OCI-LY1 (cell line): ENCODE data around the gene RSPH1.

Source experiments
- H2AFZ ChIP-seq: fragments of 200-600 bp; sonication (generic), shearing (Covaris generic); 2 replicates; pipeline ENCODE4 v1.6.0; 2014; ENCODE audit warnings: antibody characterized with exemption, mild to moderate bottlenecking, low read length
- H3F3A ChIP-seq: fragments of 200-600 bp; sonication (generic), shearing (Covaris generic); 2 replicates; pipeline ENCODE4 v1.6.0; 2014; ENCODE audit warnings: mild to moderate bottlenecking, antibody characterized with exemption, low read length, moderate library complexity; ENCODE audit not compliant: insufficient read depth
- H3K27ac ChIP-seq: fragments of 200-600 bp; sonication (generic); 2 replicates; pipeline ENCODE4 v1.5.1; 2014; ENCODE audit warnings: low read length, mixed run types, mild to moderate bottlenecking, low read depth; ENCODE audit not compliant: poor library complexity, severe bottlenecking
- H3K27me3 ChIP-seq: fragments of 200-600 bp; sonication (generic); 2 replicates; pipeline ENCODE4 v1.6.0; 2014; ENCODE audit warnings: antibody characterized with exemption, mild to moderate bottlenecking, low read length, moderate library complexity; ENCODE audit not compliant: insufficient read depth
- H3K36me3 ChIP-seq: fragments of 200-600 bp; sonication (generic); 2 replicates; pipeline ENCODE4 v1.6.1; 2014; ENCODE audit warnings: mild to moderate bottlenecking, antibody characterized with exemption, low read length, moderate library complexity, mixed read lengths; ENCODE audit not compliant: insufficient read depth
- H3K4me1 ChIP-seq: fragments of 200-600 bp; sonication (generic); 2 replicates; pipeline ENCODE4 v1.5.1; 2014; ENCODE audit warnings: mild to moderate bottlenecking, low read length, moderate library complexity; ENCODE audit not compliant: insufficient read depth, severe bottlenecking
- H3K4me2 ChIP-seq: fragments of 200-600 bp; sonication (generic), shearing (Covaris generic); 2 replicates; pipeline ENCODE4 v1.6.1; 2014; ENCODE audit warnings: low read length
- H3K4me3 ChIP-seq: fragments of 200-600 bp; sonication (generic); 2 replicates; pipeline ENCODE4 v1.5.1; 2014; ENCODE audit warnings: low read length, low read depth, mild to moderate bottlenecking, mixed read lengths; ENCODE audit not compliant: poor library complexity, severe bottlenecking
- H3K79me2 ChIP-seq: fragments of 200-600 bp; shearing (Covaris generic); 2 replicates; pipeline ENCODE4 v1.6.1; 2016; ENCODE audit warnings: mixed run types, low read length, mixed read lengths; ENCODE audit not compliant: insufficient read depth
- H3K9ac ChIP-seq: fragments of 200-600 bp; sonication (generic), shearing (Covaris generic); 2 replicates; pipeline ENCODE4 v1.6.1; 2014; ENCODE audit warnings: mild to moderate bottlenecking, low read length, mixed read lengths
- H3K9me2 ChIP-seq: fragments of 200-600 bp; sonication (generic), shearing (Covaris generic); 2 replicates; pipeline ENCODE4 v1.6.1; 2014; ENCODE audit warnings: low read depth, mild to moderate bottlenecking, low read length, mixed read lengths
- H3K9me3 ChIP-seq: fragments of 200-600 bp; shearing (Covaris generic); 2 replicates; pipeline ENCODE4 v1.6.1; 2014; ENCODE audit warnings: low read length, mixed read lengths
- H4K20me1 ChIP-seq: fragments of 200-600 bp; sonication (generic), shearing (Covaris generic); 2 replicates; pipeline ENCODE4 v1.6.0; 2016; ENCODE audit warnings: mild to moderate bottlenecking, low read length; ENCODE audit not compliant: insufficient read depth
- EZH2 ChIP-seq: fragments of 200-600 bp; sonication (generic), shearing (Covaris generic); IDR thresholded peaks from 2 replicates; pipeline ENCODE4 v1.8.0; 2017; ENCODE audit warnings: borderline replicate concordance, mixed run types, mild to moderate bottlenecking, antibody characterized with exemption, low read length, moderate library complexity, mixed read lengths
- TF ChIP-seq, protein P1 (sequence below): fragments of 200-600 bp; sonication (generic), shearing (Covaris generic); IDR thresholded peaks from 2 replicates; pipeline ENCODE4 v1.5.1; 2017; ENCODE audit warnings: mild to moderate bottlenecking, antibody characterized with exemption, low read length, moderate library complexity, mixed read lengths

The RSPH1 gene

DNA sequence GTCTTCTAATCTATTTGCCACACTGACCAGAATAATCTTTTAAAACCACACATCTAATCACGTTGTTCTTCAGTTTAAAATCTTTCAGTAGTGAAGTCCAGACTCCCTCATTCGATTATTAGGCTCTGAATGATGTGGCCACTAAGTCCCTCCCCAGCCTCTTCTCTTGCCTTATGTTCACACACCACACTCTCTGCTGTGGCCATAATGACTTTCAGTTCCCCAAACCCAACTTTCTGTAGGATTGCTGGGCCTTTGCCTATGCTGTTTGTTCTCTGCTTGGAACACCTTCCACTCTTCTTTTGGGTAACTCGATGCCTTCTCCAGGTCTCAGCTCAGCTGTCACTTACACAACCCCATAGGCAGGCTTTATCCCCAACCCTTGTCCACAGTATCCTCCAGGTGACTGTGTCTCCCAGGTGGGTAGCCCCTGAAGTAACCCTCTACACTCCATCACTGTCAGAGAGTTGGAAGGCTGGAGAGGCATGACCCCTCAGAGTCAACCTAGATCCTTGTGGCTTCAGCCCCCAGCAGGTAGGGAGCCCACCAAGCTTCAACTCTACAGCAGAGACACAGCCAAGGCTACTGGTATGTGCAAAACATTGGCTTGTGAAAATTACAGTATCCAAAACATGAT, 9.2 kb upstream of the RSPH1 start:
- Histone ChIP-seq H3K9me2 (no peaks in the 10 kb centered on the region), H3K9me3 (no peaks in the 10 kb centered on the region), H4K20me1 (no peaks in the 10 kb centered on the region), H3K9ac (no peak overlapping the region), H2AFZ (no peak overlapping the region), H3K27me3 (no peaks in the 10 kb centered on the region), H3K36me3 (no peaks in the 10 kb centered on the region), H3K4me1 (peaks cover 23% of the 10 kb centered on the region), H3F3A (no peaks in the 10 kb centered on the region), H3K79me2 (no peaks in the 10 kb centered on the region), H3K27ac (no peak overlapping the region), H3K4me2 (no peak overlapping the region), H3K4me3 (no peak overlapping the region)
- TF ChIP-seq, protein P1, sequence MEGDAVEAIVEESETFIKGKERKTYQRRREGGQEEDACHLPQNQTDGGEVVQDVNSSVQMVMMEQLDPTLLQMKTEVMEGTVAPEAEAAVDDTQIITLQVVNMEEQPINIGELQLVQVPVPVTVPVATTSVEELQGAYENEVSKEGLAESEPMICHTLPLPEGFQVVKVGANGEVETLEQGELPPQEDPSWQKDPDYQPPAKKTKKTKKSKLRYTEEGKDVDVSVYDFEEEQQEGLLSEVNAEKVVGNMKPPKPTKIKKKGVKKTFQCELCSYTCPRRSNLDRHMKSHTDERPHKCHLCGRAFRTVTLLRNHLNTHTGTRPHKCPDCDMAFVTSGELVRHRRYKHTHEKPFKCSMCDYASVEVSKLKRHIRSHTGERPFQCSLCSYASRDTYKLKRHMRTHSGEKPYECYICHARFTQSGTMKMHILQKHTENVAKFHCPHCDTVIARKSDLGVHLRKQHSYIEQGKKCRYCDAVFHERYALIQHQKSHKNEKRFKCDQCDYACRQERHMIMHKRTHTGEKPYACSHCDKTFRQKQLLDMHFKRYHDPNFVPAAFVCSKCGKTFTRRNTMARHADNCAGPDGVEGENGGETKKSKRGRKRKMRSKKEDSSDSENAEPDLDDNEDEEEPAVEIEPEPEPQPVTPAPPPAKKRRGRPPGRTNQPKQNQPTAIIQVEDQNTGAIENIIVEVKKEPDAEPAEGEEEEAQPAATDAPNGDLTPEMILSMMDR = no peak
- no peak for TF ChIP-seq EZH2

- H3K9me3 ChIP-seq = no peaks in the 10 kb centered on the region
- 0 out of 2 replicates have a peak overlapping the region, but pooled peaks have one; percentile 15 for H2AFZ ChIP-seq
- no peak for TF ChIP-seq EZH2
- TF ChIP-seq, protein P1 = no peak
- peak overlapping the region; percentile 28 for H3K27ac ChIP-seq
- H3F3A ChIP-seq = no peaks in the 10 kb centered on the region
- H3K4me2 ChIP-seq = peak overlapping the region; percentile 31; the same call in 1 of the 2 replicates
- peaks cover 23% of the 10 kb centered on the region for H3K4me1 ChIP-seq
- H3K4me3 ChIP-seq = no peak overlapping the region
- no peaks in the 10 kb centered on the region for H3K27me3 ChIP-seq
- H3K36me3 ChIP-seq = no peaks in the 10 kb centered on the region
- H3K9me2 ChIP-seq = no peaks in the 10 kb centered on the region
- no peaks in the 10 kb centered on the region for H3K79me2 ChIP-seq
- no peaks in the 10 kb centered on the region for H4K20me1 ChIP-seq
- H3K9ac ChIP-seq = peak overlapping the region; percentile 10; the same call in 1 of the 2 replicates
These were observed 7.7 kb upstream of the RSPH1 start for GRCh38 chr21:42503711-42504110.

DNA sequence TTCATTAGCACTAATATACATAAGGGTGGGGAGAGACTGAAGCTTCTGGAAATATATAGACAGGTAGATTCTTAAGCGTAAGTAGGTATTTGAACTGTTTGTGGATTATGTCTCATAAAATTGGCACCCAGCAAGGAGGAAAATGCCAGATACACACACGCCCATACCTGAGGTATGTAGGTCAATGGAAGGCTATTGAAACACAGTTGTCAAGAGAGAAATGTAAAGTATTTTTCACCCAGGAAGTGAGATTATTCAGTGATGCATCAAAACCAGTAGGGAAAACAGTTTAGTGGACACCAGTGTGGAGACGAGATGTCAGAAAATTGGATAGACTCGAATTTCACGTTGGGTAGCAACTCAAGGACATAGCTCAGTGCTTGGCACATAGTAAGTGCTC, 4.7 kb upstream of the RSPH1 start:
- Histone ChIP-seq H3K4me2 (no peak overlapping the region), H3F3A (no peaks in the 10 kb centered on the region), H2AFZ (no peak overlapping the region), H3K27me3 (0 out of 2 replicates have a peak, but pooled peaks cover under 1% of the 10 kb centered on the region), H3K4me1 (peaks cover 36% of the 10 kb centered on the region), H3K36me3 (no peaks in the 10 kb centered on the region), H3K79me2 (no peaks in the 10 kb centered on the region), H3K9ac (no peak overlapping the region), H3K27ac (no peak overlapping the region), H3K9me3 (no peaks in the 10 kb centered on the region), H3K4me3 (no peak overlapping the region), H4K20me1 (no peaks in the 10 kb centered on the region), H3K9me2 (no peaks in the 10 kb centered on the region)
- TF ChIP-seq, protein P1 = no peak
- no peak for TF ChIP-seq EZH2
